Measurements from ENCODE around the gene RFX4. TPM values are rescaled to one million over a fixed set of nuclear protein-coding genes. Genes with fewer than 3 reads are reported as not detected.
A peak's percentile ranks its signal among the peaks of the same experiment; 100 is the strongest.

RFX4 gene
- total RNA-seq, 2 experiments from 2014 or later: not detected

DNA sequence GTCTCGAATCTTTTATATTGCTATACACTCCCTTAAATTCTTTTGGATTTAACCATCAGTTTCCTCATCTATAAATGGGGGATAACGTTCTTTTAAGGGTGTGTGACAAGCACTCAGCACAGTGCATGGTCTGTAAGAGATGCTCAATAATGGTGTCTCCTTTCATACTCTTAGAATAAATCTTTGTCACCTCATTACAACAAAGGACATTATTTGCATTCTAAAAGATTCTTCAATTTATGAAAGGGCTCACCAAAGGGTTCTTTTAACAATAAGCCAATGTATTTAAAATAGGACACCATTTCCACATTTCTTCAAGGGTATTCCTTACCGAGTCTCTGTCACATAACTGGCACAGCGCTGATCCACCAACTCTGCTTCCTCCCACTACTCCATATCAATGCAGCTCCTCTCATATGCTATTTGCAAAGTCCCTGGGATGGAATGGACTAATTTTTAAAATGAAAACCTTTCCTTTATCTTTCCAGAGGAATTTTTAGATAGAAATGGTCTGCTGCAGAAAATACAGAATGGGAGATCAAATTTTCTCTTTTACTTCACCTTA is 162.5 kb downstream of the RFX4 start:
- Mint-ChIP-seq H3K27me3 (no peaks in the 10 kb centered on the region), H3K4me3 (no peak overlapping the region), H3K27ac (no peak overlapping the region), H3K4me1 (ENCODE audit: low read depth) (peaks cover 24% of the 10 kb centered on the region), H3K36me3 (ENCODE audit: low read depth) (no peaks in the 10 kb centered on the region), H3K9me3 (no peaks in the 10 kb centered on the region)
- ChIA-PET CTCF (no interaction called here), POLR2A (no interaction called here)
- ATAC-seq: no peak
- DNase-seq: no peak
- intact Hi-C loops (cut with micrococcal nuclease): no loop called here
- TF ChIP-seq, protein P1, sequence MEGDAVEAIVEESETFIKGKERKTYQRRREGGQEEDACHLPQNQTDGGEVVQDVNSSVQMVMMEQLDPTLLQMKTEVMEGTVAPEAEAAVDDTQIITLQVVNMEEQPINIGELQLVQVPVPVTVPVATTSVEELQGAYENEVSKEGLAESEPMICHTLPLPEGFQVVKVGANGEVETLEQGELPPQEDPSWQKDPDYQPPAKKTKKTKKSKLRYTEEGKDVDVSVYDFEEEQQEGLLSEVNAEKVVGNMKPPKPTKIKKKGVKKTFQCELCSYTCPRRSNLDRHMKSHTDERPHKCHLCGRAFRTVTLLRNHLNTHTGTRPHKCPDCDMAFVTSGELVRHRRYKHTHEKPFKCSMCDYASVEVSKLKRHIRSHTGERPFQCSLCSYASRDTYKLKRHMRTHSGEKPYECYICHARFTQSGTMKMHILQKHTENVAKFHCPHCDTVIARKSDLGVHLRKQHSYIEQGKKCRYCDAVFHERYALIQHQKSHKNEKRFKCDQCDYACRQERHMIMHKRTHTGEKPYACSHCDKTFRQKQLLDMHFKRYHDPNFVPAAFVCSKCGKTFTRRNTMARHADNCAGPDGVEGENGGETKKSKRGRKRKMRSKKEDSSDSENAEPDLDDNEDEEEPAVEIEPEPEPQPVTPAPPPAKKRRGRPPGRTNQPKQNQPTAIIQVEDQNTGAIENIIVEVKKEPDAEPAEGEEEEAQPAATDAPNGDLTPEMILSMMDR (IDR thresholded peaks at IDR 0.05): no peak

DNA sequence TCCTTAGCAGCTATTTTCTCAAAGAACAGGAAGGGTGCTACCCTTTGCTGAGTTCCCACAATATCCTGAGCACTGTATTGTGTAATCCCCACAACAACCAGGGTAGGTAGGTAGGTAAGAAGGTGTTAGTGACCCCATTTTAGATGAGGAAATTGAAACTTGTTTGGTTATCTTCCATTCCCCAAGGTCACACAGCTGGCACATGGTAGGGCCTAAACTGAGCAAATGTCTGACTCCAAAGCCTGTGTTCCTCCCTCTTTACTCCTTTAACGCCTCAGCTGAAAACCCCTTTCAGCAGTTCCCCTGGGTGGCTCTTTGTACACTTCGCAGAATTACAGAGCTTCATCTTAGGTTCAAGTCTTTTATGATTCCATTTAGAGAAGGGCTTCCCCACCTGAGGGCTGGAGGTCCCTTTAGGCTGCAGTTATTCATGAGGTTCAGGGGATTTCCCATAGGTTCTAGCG is 165.2 kb downstream of the RFX4 start:
- Mint-ChIP-seq H3K27me3 (no peaks in the 10 kb centered on the region), H3K36me3 (ENCODE audit: low read depth) (peaks cover 2% of the 10 kb centered on the region), H3K4me3 (peak overlapping the region; percentile 30), H3K4me1 (ENCODE audit: low read depth) (peaks cover 30% of the 10 kb centered on the region), H3K9me3 (no peaks in the 10 kb centered on the region), H3K27ac (peak overlapping the region; percentile 96)
- TF ChIP-seq, protein P1 (IDR thresholded peaks at IDR 0.05): no peak
- intact Hi-C loops (cut with micrococcal nuclease): no loop called here
- peak; percentile 81 for ATAC-seq
- CTCF ChIA-PET: interaction anchor here (1.1 to 2.0 kb wide), 4 partner anchors 10 to 27 kb away, joined by 3 to 7 read pairs (median 5); no protein-coding TSS in a partner anchor
- POLR2A ChIA-PET: interaction anchor here (0.9 to 1.7 kb wide), 3 partner anchors 9 to 28 kb away, joined by 3 to 7 read pairs (median 3); no protein-coding TSS in a partner anchor
- peak; percentile 55 for DNase-seq

DNA sequence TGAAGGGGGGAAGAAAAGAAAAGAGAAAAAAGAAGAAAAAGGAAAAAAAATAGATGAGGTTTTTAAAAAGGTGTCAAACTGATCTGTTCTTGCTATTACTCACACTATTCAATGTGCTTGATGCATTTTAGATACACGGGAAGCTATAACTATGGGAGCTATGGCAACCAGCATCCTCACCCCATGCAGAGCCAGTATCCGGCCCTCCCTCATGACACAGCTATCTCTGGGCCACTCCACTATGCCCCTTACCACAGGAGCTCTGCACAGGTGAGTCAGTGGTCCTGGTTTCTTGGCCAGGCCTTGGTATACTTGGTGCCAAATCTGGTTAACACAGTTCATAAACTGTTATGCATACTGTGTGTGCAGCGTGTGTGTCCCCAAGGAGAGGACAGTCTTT is 167.7 kb downstream of the RFX4 start:
- Mint-ChIP-seq H3K4me3 (no peak overlapping the region), H3K9me3 (peaks cover 2% of the 10 kb centered on the region), H3K4me1 (ENCODE audit: low read depth) (peaks cover 42% of the 10 kb centered on the region), H3K36me3 (ENCODE audit: low read depth) (peaks cover 7% of the 10 kb centered on the region), H3K27ac (peak overlapping the region; percentile 18), H3K27me3 (no peaks in the 10 kb centered on the region)
- TF ChIP-seq, protein P1 (IDR thresholded peaks at IDR 0.05): no peak
- ChIA-PET CTCF (no interaction called here), POLR2A (interaction anchor here (1.5 kb wide), 1 partner anchor 24 kb away, joined by 3 read pairs; the partner anchor contains the start of gene RIC8B)
- peak; percentile 9 for ATAC-seq
- intact Hi-C loops (cut with micrococcal nuclease): no loop called here
- peak; percentile 40 for DNase-seq

DNA sequence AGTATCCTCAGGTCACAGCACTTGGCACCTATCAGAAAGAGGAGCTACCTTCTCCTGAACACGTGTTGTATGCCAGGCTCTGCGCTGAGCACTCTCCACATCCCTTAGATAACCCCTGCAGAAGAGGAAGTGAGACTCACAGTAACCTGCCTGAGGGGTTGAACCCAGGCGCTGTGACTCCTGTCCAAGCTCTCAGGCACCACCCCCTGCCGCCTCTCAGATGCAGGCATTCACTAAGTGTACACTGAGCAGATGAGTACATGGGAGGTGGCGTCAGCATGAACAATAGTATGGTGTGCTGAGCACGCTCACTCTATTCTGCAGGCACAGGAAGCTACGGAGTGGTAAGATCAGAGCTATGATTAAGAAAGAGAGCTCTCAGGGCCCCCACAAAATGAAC is 170.7 kb downstream of the RFX4 start:
- DNase-seq (peak; percentile 89), ATAC-seq (peak; percentile 98)
- Mint-ChIP-seq H3K36me3 (ENCODE audit: low read depth) (peaks cover 7% of the 10 kb centered on the region), H3K4me3 (peak overlapping the region; percentile 38), H3K27me3 (no peaks in the 10 kb centered on the region), H3K9me3 (peaks cover 2% of the 10 kb centered on the region), H3K27ac (peak overlapping the region; percentile 87), H3K4me1 (ENCODE audit: low read depth) (peaks cover 25% of the 10 kb centered on the region)
- ChIA-PET CTCF (interaction anchor here (0.9 kb wide), 2 partner anchors 11 to 166 kb away, joined by 3 to 4 read pairs; no protein-coding TSS in a partner anchor), POLR2A (interaction anchor here (0.7 to 1.1 kb wide), 9 partner anchors 10 to 223 kb away, joined by 3 to 5 read pairs (median 3); partner anchors contain the start of gene RIC8B)
- intact Hi-C loops (cut with micrococcal nuclease): no loop called here
- TF ChIP-seq, protein P1 (IDR thresholded peaks at IDR 0.05): no peak

DNA sequence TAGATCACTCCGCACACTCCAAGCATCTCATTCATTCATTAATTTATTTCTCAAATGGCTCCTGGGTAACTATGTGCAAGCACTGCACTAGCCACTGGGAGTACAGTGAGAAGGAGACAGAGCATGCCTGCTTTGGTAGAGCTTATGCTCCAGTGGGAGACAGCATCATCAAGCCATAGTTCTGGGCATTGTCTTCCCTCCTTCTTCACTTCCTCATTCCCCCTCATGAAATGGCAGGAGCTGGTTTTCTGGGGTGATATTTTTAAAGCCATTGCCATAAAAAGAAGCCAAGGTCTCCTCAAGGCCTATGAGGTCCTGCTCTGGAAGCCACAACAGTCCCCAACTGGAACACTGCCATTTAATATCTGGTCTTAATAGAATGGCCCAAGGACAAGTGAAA is 171.5 kb downstream of the RFX4 start:
- intact Hi-C loops (cut with micrococcal nuclease): no loop called here
- Mint-ChIP-seq H3K4me1 (ENCODE audit: low read depth) (peaks cover 23% of the 10 kb centered on the region), H3K4me3 (no peak overlapping the region), H3K9me3 (peaks cover 2% of the 10 kb centered on the region), H3K36me3 (ENCODE audit: low read depth) (peaks cover 7% of the 10 kb centered on the region), H3K27ac (no peak overlapping the region), H3K27me3 (no peaks in the 10 kb centered on the region)
- ChIA-PET POLR2A (interaction anchor here (0.8 to 1.1 kb wide), 6 partner anchors 9 to 39 kb away, joined by 3 to 5 read pairs (median 4); partner anchors contain the start of gene RIC8B), CTCF (interaction anchor here (0.6 kb wide), 1 partner anchor 16 kb away, joined by 3 read pairs; no protein-coding TSS in a partner anchor)
- DNase-seq (no peak), ATAC-seq (no peak)
- TF ChIP-seq, protein P1 (IDR thresholded peaks at IDR 0.05): no peak
